Measurements from ENCODE around the gene CSH1. TPM values are rescaled to one million over a fixed set of nuclear protein-coding genes. Genes with fewer than 3 reads are reported as not detected.
A peak's percentile ranks its signal among the peaks of the same experiment; 100 is the strongest.
"Not testable (repeated sequence)": the region's sequence is repeated elsewhere in the genome, so short reads cannot be mapped to it uniquely, and the experiment has no call there.

CSH1 gene
- total and polyA plus RNA-seq, 4 experiments from 2014 or later: not detected

GRCh38 chr17:63928966-63929695, 32.8 kb upstream of the CSH1 start:
- Histone ChIP-seq H3K27ac (ENCODE audit: low read depth, low read length) (no peak overlapping the region), H3K36me3 (ENCODE audit: insufficient read depth, low read length) (peaks cover 20% of the 10 kb centered on the region), H3K27me3 (ENCODE audit: insufficient read depth, low read length) (no peaks in the 10 kb centered on the region), H3K4me3 (ENCODE audit: low read length in 2 of 2) (no peak overlapping the region), H3K4me1 (ENCODE audit: insufficient read depth, low read length) (peaks cover 25% of the 10 kb centered on the region), H3K9me3 (ENCODE audit: control insufficient read depth in 1 of 2, low read length in 2 of 2) (no peaks in the 10 kb centered on the region)
- Mint-ChIP-seq H3K4me3 (peak overlapping the region in 3 of 8 donors; percentile 10 to 56 (median 33)), H3K27me3 (no peaks in the 10 kb centered on the region), H3K36me3 (peaks cover 0 to 10% of the 10 kb centered on the region in 2 donors), H3K9me3 (no peaks in the 10 kb centered on the region), H3K4me1 (peaks cover 7 to 32% (median 22%) of the 10 kb centered on the region in 4 donors), H3K27ac (peak overlapping the region in 3 of 7 donors; percentile 3 to 31 (median 4))
- DNase-seq: no peak
- intact Hi-C loops (cut with micrococcal nuclease): no loop called here
- ChIA-PET CTCF (ENCODE audit: partially characterized antibody) (interaction anchor here (0.9 to 5.9 kb wide), 7 partner anchors 10 to 204 kb away, joined by 3 to 56 read pairs (median 6); partner anchors contain the start of gene GH1), POLR2A (ENCODE audit: partially characterized antibody) (interaction anchor here (1.0 to 4.2 kb wide), 6 partner anchors 9 to 217 kb away, joined by 3 to 34 read pairs (median 5); partner anchors contain the start of gene ICAM2)

- H3K27me3 ChIP-seq (ENCODE audit: insufficient read depth, low read length): no peaks in the 10 kb centered on the region
- Mint-ChIP-seq H3K4me1 (peaks cover 7 to 28% (median 21%) of the 10 kb centered on the region in 4 donors), H3K27ac (peak overlapping the region in 1 of 7 donors; percentile 30), H3K36me3 (peaks cover 0 to 10% of the 10 kb centered on the region in 2 donors), H3K9me3 (no peaks in the 10 kb centered on the region), H3K27me3 (no peaks in the 10 kb centered on the region), H3K4me3 (no peak overlapping the region)
- H3K9me3 ChIP-seq (ENCODE audit: control insufficient read depth in 1 of 2, low read length in 2 of 2): no peaks in the 10 kb centered on the region
- no peak overlapping the region for H3K27ac ChIP-seq (ENCODE audit: low read depth, low read length)
- peaks cover 25% of the 10 kb centered on the region for H3K4me1 ChIP-seq (ENCODE audit: insufficient read depth, low read length)
- CTCF ChIA-PET (ENCODE audit: partially characterized antibody): interaction anchor here (2.5 to 5.9 kb wide), 3 partner anchors 9 to 203 kb away, joined by 6 to 56 read pairs (median 12); partner anchors contain the start of gene GH1
- intact Hi-C loops (cut with micrococcal nuclease): no loop called here
- H3K4me3 ChIP-seq (ENCODE audit: low read length in 2 of 2): no peak overlapping the region
- POLR2A ChIA-PET (ENCODE audit: partially characterized antibody): interaction anchor here (1.0 to 1.3 kb wide), 2 partner anchors 202 to 217 kb away, joined by 3 to 7 read pairs; partner anchors contain the start of gene ERN1
- no peak for DNase-seq
- H3K36me3 ChIP-seq (ENCODE audit: insufficient read depth, low read length): peaks cover 20% of the 10 kb centered on the region
These were observed 31.8 kb upstream of the CSH1 start for GRCh38 chr17:63928172-63928666.

- intact Hi-C loops (cut with micrococcal nuclease): no loop called here
- DNase-seq: no peak
- Histone ChIP-seq H3K36me3 (ENCODE audit: insufficient read depth, low read length) (peaks cover 20% of the 10 kb centered on the region), H3K4me1 (ENCODE audit: insufficient read depth, low read length) (peaks cover 19% of the 10 kb centered on the region), H3K4me3 (ENCODE audit: low read length in 2 of 2) (no peak overlapping the region), H3K9me3 (ENCODE audit: control insufficient read depth in 1 of 2, low read length in 2 of 2) (no peaks in the 10 kb centered on the region), H3K27ac (ENCODE audit: low read depth, low read length) (no peak overlapping the region), H3K27me3 (ENCODE audit: insufficient read depth, low read length) (no peaks in the 10 kb centered on the region)
- ChIA-PET CTCF (ENCODE audit: partially characterized antibody) (interaction anchor here (2.5 to 5.9 kb wide), 3 partner anchors 8 to 204 kb away, joined by 6 to 56 read pairs (median 12); partner anchors contain the start of gene GH1), POLR2A (ENCODE audit: partially characterized antibody) (interaction anchor here (0.6 to 1.3 kb wide), 3 partner anchors 203 to 441 kb away, joined by 3 to 7 read pairs (median 3); partner anchors contain the start of gene ERN1)
- peaks cover 7 to 21% (median 16%) of the 10 kb centered on the region in 4 donors for H3K4me1 Mint-ChIP-seq
- H3K9me3 Mint-ChIP-seq: no peaks in the 10 kb centered on the region
- H3K36me3 Mint-ChIP-seq: peaks cover 0 to 10% of the 10 kb centered on the region in 2 donors
- no peaks in the 10 kb centered on the region for H3K27me3 Mint-ChIP-seq
- no peak overlapping the region for H3K4me3 Mint-ChIP-seq
- no peak overlapping the region for H3K27ac Mint-ChIP-seq
These were observed 31.2 kb upstream of the CSH1 start for GRCh38 chr17:63927464-63928171.

GRCh38 chr17:63926164-63926563, 29.8 kb upstream of the CSH1 start:
- H3K27ac ChIP-seq (ENCODE audit: low read depth, low read length): no peak overlapping the region
- ChIA-PET POLR2A (ENCODE audit: partially characterized antibody) (interaction anchor here (0.7 to 1.1 kb wide), 2 partner anchors 21 to 94 kb away, joined by 3 to 4 read pairs; partner anchors contain the start of gene ICAM2), CTCF (ENCODE audit: partially characterized antibody) (interaction anchor here (1.1 to 2.2 kb wide), 3 partner anchors 15 to 103 kb away, joined by 4 to 8 read pairs (median 4); partner anchors contain the start of gene CSHL1)
- H3K4me1 ChIP-seq (ENCODE audit: insufficient read depth, low read length): peaks cover 11% of the 10 kb centered on the region
- no peak overlapping the region for H3K4me3 Mint-ChIP-seq
- intact Hi-C loops (cut with micrococcal nuclease): no loop called here
- no peaks in the 10 kb centered on the region for H3K9me3 Mint-ChIP-seq
- DNase-seq: no peak
- peak overlapping the region in 1 of 7 donors; percentile 48 for H3K27ac Mint-ChIP-seq
- H3K4me1 Mint-ChIP-seq: peaks cover 4 to 8% (median 6%) of the 10 kb centered on the region in 4 donors
- peaks cover 20% of the 10 kb centered on the region for H3K36me3 ChIP-seq (ENCODE audit: insufficient read depth, low read length)
- H3K27me3 ChIP-seq (ENCODE audit: insufficient read depth, low read length): no peaks in the 10 kb centered on the region
- no peak overlapping the region for H3K4me3 ChIP-seq (ENCODE audit: low read length in 2 of 2)
- peaks cover 0 to 10% of the 10 kb centered on the region in 2 donors for H3K36me3 Mint-ChIP-seq
- no peaks in the 10 kb centered on the region for H3K9me3 ChIP-seq (ENCODE audit: control insufficient read depth in 1 of 2, low read length in 2 of 2)
- no peaks in the 10 kb centered on the region for H3K27me3 Mint-ChIP-seq

GRCh38 chr17:63925615-63926014, 29.2 kb upstream of the CSH1 start:
- POLR2A ChIA-PET (ENCODE audit: partially characterized antibody): interaction anchor here (0.7 to 1.1 kb wide), 3 partner anchors 21 to 220 kb away, joined by 3 to 4 read pairs (median 3); partner anchors contain the start of gene ICAM2
- CTCF ChIA-PET (ENCODE audit: partially characterized antibody): interaction anchor here (1.1 to 3.5 kb wide), 5 partner anchors 14 to 103 kb away, joined by 3 to 13 read pairs (median 4); partner anchors contain the start of gene CSHL1
- H3K9me3 ChIP-seq (ENCODE audit: control insufficient read depth in 1 of 2, low read length in 2 of 2): no peaks in the 10 kb centered on the region
- Mint-ChIP-seq H3K4me1 (peaks cover under 1 to 2% (median 1%) of the 10 kb centered on the region in 4 donors), H3K27ac (peak overlapping the region in 2 of 7 donors; percentile 15 to 27), H3K27me3 (no peaks in the 10 kb centered on the region), H3K9me3 (no peaks in the 10 kb centered on the region), H3K36me3 (peaks cover 0 to 6% of the 10 kb centered on the region in 2 donors), H3K4me3 (no peak overlapping the region)
- peaks cover 20% of the 10 kb centered on the region for H3K36me3 ChIP-seq (ENCODE audit: insufficient read depth, low read length)
- H3K27me3 ChIP-seq (ENCODE audit: insufficient read depth, low read length): no peaks in the 10 kb centered on the region
- intact Hi-C loops (cut with micrococcal nuclease): no loop called here
- no peak for DNase-seq
- no peak overlapping the region for H3K27ac ChIP-seq (ENCODE audit: low read depth, low read length)
- H3K4me1 ChIP-seq (ENCODE audit: insufficient read depth, low read length): peaks cover 6% of the 10 kb centered on the region
- no peak overlapping the region for H3K4me3 ChIP-seq (ENCODE audit: low read length in 2 of 2)

- H3K4me3 Mint-ChIP-seq; H3K27me3 Mint-ChIP-seq; H3K36me3 ChIP-seq (ENCODE audit: insufficient read depth, low read length); H3K9me3 Mint-ChIP-seq; POLR2A ChIA-PET (ENCODE audit: partially characterized antibody); H3K27me3 ChIP-seq (ENCODE audit: insufficient read depth, low read length); H3K4me1 Mint-ChIP-seq; H3K4me1 ChIP-seq (ENCODE audit: insufficient read depth, low read length); H3K36me3 Mint-ChIP-seq; H3K9me3 ChIP-seq (ENCODE audit: control insufficient read depth in 1 of 2, low read length in 2 of 2); intact Hi-C loops (cut with micrococcal nuclease); DNase-seq; H3K4me3 ChIP-seq (ENCODE audit: low read length in 2 of 2); H3K27ac ChIP-seq (ENCODE audit: low read depth, low read length): not testable (repeated sequence)
- CTCF ChIA-PET (ENCODE audit: partially characterized antibody): interaction anchor here (1.2 to 14.7 kb wide), 6 partner anchors 11 to 210 kb away, joined by 3 to 351 read pairs (median 72); partner anchors contain the start of genes CSHL1, ERN1 and ICAM2
- peak overlapping the region in 1 of 7 donors; percentile 4 for H3K27ac Mint-ChIP-seq
These were observed 26.0 kb upstream of the CSH1 start for GRCh38 chr17:63922402-63922801.
